Measurements from ENCODE around the gene SMAD6.

DNA sequence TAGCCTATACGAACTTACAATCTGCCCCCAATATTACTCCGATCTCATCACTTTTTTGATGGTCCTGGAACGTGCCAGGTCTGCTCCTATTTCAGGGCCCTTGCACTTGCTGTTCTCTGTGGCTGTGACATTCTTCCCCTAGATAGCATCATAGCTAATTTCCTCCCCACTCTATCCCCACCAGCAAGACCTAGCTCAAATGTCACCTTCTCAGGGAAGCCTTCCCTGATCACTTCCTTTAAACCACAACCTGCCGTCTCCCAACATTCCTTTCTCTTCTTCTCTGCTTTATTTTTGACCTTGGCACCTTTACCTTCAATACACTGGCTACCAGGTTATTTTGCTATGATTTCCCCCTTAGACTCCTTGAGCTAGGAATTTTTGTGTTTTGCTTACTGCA, 5.3 kb upstream of the SMAD6 start:
- TF ChIP-seq SMC3 (IDR thresholded peaks at IDR 0.05; ENCODE audit: low read depth, low read length) (no peak), POLR2A (IDR thresholded peaks at IDR 0.05; ENCODE audit: low read depth, low read length) (no peak), MAFK (IDR thresholded peaks at IDR 0.05; ENCODE audit: low read depth, low read length) (no peak), MXI1 (IDR thresholded peaks at IDR 0.05; ENCODE audit: borderline replicate concordance, low read depth, low read length) (no peak), CEBPB (IDR thresholded peaks at IDR 0.05; ENCODE audit: low read depth, low read length) (no peak)
- TF ChIP-seq, protein P1, sequence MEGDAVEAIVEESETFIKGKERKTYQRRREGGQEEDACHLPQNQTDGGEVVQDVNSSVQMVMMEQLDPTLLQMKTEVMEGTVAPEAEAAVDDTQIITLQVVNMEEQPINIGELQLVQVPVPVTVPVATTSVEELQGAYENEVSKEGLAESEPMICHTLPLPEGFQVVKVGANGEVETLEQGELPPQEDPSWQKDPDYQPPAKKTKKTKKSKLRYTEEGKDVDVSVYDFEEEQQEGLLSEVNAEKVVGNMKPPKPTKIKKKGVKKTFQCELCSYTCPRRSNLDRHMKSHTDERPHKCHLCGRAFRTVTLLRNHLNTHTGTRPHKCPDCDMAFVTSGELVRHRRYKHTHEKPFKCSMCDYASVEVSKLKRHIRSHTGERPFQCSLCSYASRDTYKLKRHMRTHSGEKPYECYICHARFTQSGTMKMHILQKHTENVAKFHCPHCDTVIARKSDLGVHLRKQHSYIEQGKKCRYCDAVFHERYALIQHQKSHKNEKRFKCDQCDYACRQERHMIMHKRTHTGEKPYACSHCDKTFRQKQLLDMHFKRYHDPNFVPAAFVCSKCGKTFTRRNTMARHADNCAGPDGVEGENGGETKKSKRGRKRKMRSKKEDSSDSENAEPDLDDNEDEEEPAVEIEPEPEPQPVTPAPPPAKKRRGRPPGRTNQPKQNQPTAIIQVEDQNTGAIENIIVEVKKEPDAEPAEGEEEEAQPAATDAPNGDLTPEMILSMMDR (conservative IDR thresholded peaks at IDR 0.05; ENCODE audit: low read depth, low read length): no peak
- TF ChIP-seq, protein P2, sequence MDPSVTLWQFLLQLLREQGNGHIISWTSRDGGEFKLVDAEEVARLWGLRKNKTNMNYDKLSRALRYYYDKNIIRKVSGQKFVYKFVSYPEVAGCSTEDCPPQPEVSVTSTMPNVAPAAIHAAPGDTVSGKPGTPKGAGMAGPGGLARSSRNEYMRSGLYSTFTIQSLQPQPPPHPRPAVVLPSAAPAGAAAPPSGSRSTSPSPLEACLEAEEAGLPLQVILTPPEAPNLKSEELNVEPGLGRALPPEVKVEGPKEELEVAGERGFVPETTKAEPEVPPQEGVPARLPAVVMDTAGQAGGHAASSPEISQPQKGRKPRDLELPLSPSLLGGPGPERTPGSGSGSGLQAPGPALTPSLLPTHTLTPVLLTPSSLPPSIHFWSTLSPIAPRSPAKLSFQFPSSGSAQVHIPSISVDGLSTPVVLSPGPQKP (IDR thresholded peaks at IDR 0.05; ENCODE audit: borderline replicate concordance, low read depth, low read length): no peak

Measured in IMR-90 (cell line).